HL-60 (cell line): Measurements from ENCODE around the gene KDELR3.

Experiments
- DNase-seq, 2 experiments: peaks; one replicate each; pipeline ENCODE4 v3.0.0-alpha.2; 2010 to 2020; ENCODE audit warnings: low read depth in 1 of 2, low spot score in 1 of 2
- H3K27ac ChIP-seq: fragments of 250-450 bp; sonication (Bioruptor Pico); replicated peaks from 2 replicates; pipeline ENCODE4 v1.5.1; 2020; ENCODE audit warnings: mild to moderate bottlenecking, moderate library complexity
- H3K27me3 ChIP-seq: fragments of 250-450 bp; sonication (Bioruptor Pico); 2 replicates; pipeline ENCODE4 v1.5.1; 2021; ENCODE audit warnings: mild to moderate bottlenecking, moderate library complexity; ENCODE audit not compliant: insufficient read depth, poor library complexity, severe bottlenecking
- H3K4me3 ChIP-seq: replicated peaks from 2 replicates; pipeline ENCODE4 v1.5.1; 2011; ENCODE audit warnings: mild to moderate bottlenecking, control low read depth, low read length; ENCODE audit not compliant: insufficient read depth
- CTCF ChIP-seq: IDR thresholded peaks from one replicate; pipeline ENCODE4 v1.5.1; 2011; ENCODE audit warnings: low read length, control low read depth, inconsistent platforms; ENCODE audit not compliant: insufficient read depth
- GABPA ChIP-seq: IDR thresholded peaks from 2 replicates; pipeline ENCODE4 v1.6.1; 2012; ENCODE audit warnings: low read depth
- POLR2AphosphoS5 ChIP-seq: IDR thresholded peaks from 2 replicates; pipeline ENCODE4 v1.6.1; 2012; ENCODE audit warnings: low read depth
- REST ChIP-seq: IDR thresholded peaks from 2 replicates; pipeline ENCODE4 v1.6.1; 2012; ENCODE audit warnings: low read depth; ENCODE audit not compliant: insufficient replicate concordance
- SPI1 ChIP-seq: IDR thresholded peaks from 2 replicates; pipeline ENCODE4 v1.6.1; 2012; ENCODE audit warnings: low read depth, mild to moderate bottlenecking, borderline replicate concordance

The KDELR3 gene

GRCh38 chr22:38471237-38471636, 3.3 kb downstream of the KDELR3 start:
- H3K27ac ChIP-seq = no peak overlapping the region
- TF ChIP-seq SPI1 (no peak), REST (no peak), GABPA (no peak), POLR2AphosphoS5 (no peak), CTCF (no peak)
- no peak for DNase-seq
- H3K4me3 ChIP-seq = no peak overlapping the region
- peaks cover 26% of the 10 kb centered on the region for H3K27me3 ChIP-seq

- TF ChIP-seq GABPA = no peak
- TF ChIP-seq SPI1 = no peak
- no peak for TF ChIP-seq REST
- TF ChIP-seq CTCF = no peak
- H3K27ac ChIP-seq = no peak overlapping the region
These were observed 6.2 kb downstream of the KDELR3 start for GRCh38 chr22:38474003-38474607.

GRCh38 chr22:38477585-38477984, 9.7 kb downstream of the KDELR3 start:
- DNase-seq = no peak
- no peaks in the 10 kb centered on the region for H3K27me3 ChIP-seq
- TF ChIP-seq CTCF = no peak
- no peak for TF ChIP-seq SPI1
- TF ChIP-seq POLR2AphosphoS5 = no peak
- no peak for TF ChIP-seq REST
- TF ChIP-seq GABPA = no peak
- no peak overlapping the region for H3K4me3 ChIP-seq
- H3K27ac ChIP-seq = no peak overlapping the region

More at GRCh38 chr22:38474003-38474607, 6.2 kb downstream of the KDELR3 start:
- H3K4me3 ChIP-seq = no peak overlapping the region
- no peak for DNase-seq
- H3K27me3 ChIP-seq = no peaks in the 10 kb centered on the region
